T-cell (primary cell): ENCODE data around the gene ARHGAP28. TPM values are rescaled to one million over a fixed set of nuclear protein-coding genes. Genes with fewer than 3 reads are reported as not detected.

Experiments used
- ATAC-seq, 4 experiments: fragments of 200-7000 bp in 3 of 4; fragments of 150-1000 bp in 1 of 4; cut with Tn5 transposase; replicated peaks in 1 of 4; 1 replicate in 3 of 4; 2 replicates in 1 of 4; pipeline ENCODE4 v1.10.0; 2021; ENCODE audit warnings: moderate library complexity in 3 of 4, mild to moderate bottlenecking in 2 of 4, moderate number of reproducible peaks in 1 of 4
- CTCF ChIA-PET, 2 donors: fragments of 300-600 bp; sonication (Branson Sonifier 250); formaldehyde crosslinking; loops; one replicate each; lab custom pipeline; 2022; ENCODE audit warnings: antibody characterized with exemption in 2 of 2; lab: Charles Lee
- POLR2A ChIA-PET, 2 donors: fragments of 300-600 bp; sonication (Branson Sonifier 250); formaldehyde crosslinking; loops; one replicate each; lab custom pipeline; 2022; ENCODE audit warnings: antibody characterized with exemption in 2 of 2; lab: Charles Lee
- DNase-seq, 35 experiments: peaks; one replicate each; pipeline versions ENCODE4 v3.0.0 to v3.0.0-alpha.2; 2013 to 2023
- H3K27ac ChIP-seq: one replicate; pipeline ENCODE4 v1.5.1; 2013; ENCODE audit warnings: low read length
- H3K27me3 ChIP-seq, 2 experiments: replicated peaks in 1 of 2; 1 replicate in 1 of 2; 2 replicates in 1 of 2; pipeline versions ENCODE4 v1.6.1 to v1.7.0; 2013; ENCODE audit warnings: low read length in 1 of 2, mixed read lengths in 1 of 2; ENCODE audit not compliant: control insufficient read depth in 2 of 2, insufficient read depth in 2 of 2; ENCODE audit errors: extremely low read depth in 1 of 2
- H3K36me3 ChIP-seq, 2 donors: 1 replicate in 1 of 2; 2 replicates in 1 of 2; pipeline versions ENCODE4 v1.6.1 to v1.7.0; 2013; ENCODE audit warnings: low read length in 1 of 2; ENCODE audit not compliant: control insufficient read depth in 2 of 2, insufficient read depth in 1 of 2; ENCODE audit errors: extremely low read depth in 1 of 2
- H3K4me1 ChIP-seq, 2 experiments: 1 replicate in 1 of 2; 2 replicates in 1 of 2; pipeline versions ENCODE4 v1.6.1 to v1.7.0; 2013; ENCODE audit warnings: low read length in 2 of 2, mixed read lengths in 1 of 2; ENCODE audit not compliant: insufficient read depth in 2 of 2, control insufficient read depth in 1 of 2; ENCODE audit errors: extremely low read depth in 1 of 2
- H3K4me3 ChIP-seq, 2 donors: 1 replicate in 1 of 2; 2 replicates in 1 of 2; pipeline versions ENCODE4 v1.5.1 to v1.7.0; 2013; ENCODE audit warnings: mild to moderate bottlenecking in 2 of 2, low read length in 1 of 2, moderate library complexity in 1 of 2; ENCODE audit not compliant: control insufficient read depth in 1 of 2; ENCODE audit errors: extremely low read depth in 1 of 2
- H3K9me3 ChIP-seq: 2 replicates; pipeline ENCODE4 v1.7.0; 2013
- H3K27ac Mint-ChIP-seq, 2 donors: one replicate each; pipeline ENCODE4 v1.8.0; 2020 to 2021; ENCODE audit warnings: mild to moderate bottlenecking in 2 of 2, mixed read lengths in 2 of 2
- H3K27me3 Mint-ChIP-seq, 2 donors: one replicate each; pipeline ENCODE4 v1.8.0; 2021 to 2022; ENCODE audit warnings: mixed read lengths in 2 of 2
- H3K36me3 Mint-ChIP-seq: one replicate; pipeline ENCODE4 v1.8.0; 2021; ENCODE audit warnings: mixed read lengths
- H3K4me1 Mint-ChIP-seq, 3 donors: one replicate each; pipeline ENCODE4 v1.8.0; 2020 to 2022; ENCODE audit warnings: mixed read lengths in 3 of 3, mild to moderate bottlenecking in 1 of 3
- H3K4me3 Mint-ChIP-seq, 3 donors: one replicate each; pipeline ENCODE4 v1.8.0; 2020 to 2022; ENCODE audit warnings: mild to moderate bottlenecking in 3 of 3, mixed read lengths in 3 of 3, moderate library complexity in 3 of 3
- H3K9me3 Mint-ChIP-seq, 3 donors: one replicate each; pipeline ENCODE4 v1.8.0; 2020 to 2022; ENCODE audit warnings: mixed read lengths in 3 of 3
- WGBS: methylation state at CpG from one replicate; pipeline ENCODE4 v1.1.5; 2013; ENCODE audit warnings: missing lambda C conversion rate; ENCODE audit not compliant: insufficient coverage; 5-methylcytosine and 5-hydroxymethylcytosine counted together
- total RNA-seq, 35 experiments: library from RNA in 6 of 35; stranded (reverse) in 6 of 35; fragments of 120-200 nt in 1 of 35; gene quantifications; one replicate each; pipeline versions ENCODE4 v1.2.1 to v1.2.4 and lab custom pipeline; 2013 to 2026

The ARHGAP28 gene
- total RNA-seq, 5 donors from 2014 or later (not counting 1 experiment from before 2014, with no cell fraction given) = 0.29 TPM; not detected in 4

DNA sequence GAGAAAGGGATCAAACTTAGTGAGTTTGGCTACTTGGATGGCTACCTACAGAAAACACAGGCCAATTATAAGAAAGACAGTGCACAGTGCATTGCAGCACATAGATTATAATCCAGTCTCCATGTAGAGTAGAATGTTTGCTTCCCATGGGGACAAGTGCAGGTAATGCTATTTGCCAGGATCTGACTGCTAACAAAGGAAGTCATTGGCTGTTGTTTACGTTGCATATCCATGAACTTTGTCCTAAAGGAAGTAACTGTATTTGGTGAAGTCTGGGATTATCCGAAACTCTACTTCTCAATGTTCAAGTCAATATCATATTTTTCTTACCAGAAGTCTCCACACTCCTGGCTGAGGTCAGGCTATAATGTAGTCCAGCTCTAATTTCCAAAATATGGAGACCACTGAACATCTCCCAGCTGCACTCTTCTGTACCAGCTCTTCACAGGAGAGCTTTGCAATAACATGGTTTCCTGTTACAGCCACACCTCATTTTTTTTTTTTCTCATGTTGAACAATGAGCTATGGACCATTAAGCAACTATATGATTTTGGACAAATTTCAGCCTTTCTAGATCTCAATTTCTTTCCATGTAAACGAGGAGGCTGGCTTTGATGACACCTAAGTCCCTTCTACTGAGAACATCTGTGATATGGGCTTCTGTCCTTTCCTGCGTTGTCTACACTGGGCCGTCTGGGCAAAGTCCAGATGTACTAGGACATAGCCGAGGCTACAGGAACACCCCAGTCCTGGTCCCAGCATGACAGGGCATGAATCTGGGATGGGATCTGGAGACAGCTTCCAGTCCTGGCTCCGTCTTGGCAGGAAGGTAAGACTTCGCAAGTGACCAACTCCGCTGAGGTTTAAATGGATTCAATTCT lies 233.3 kb downstream of the ARHGAP28 start:
- CTCF ChIA-PET = interaction anchor here in 1 of 2 donors (0.7 kb wide), 1 partner anchor 15 kb away, joined by 3 read pairs; no protein-coding TSS in a partner anchor
- no peak for DNase-seq
- Mint-ChIP-seq H3K27me3 (no peaks in the 10 kb centered on the region), H3K4me3 (no peak overlapping the region), H3K9me3 (peaks cover 0 to 13% (median 7%) of the 10 kb centered on the region in 3 donors), H3K36me3 (no peaks in the 10 kb centered on the region), H3K27ac (no peak overlapping the region), H3K4me1 (no peaks in the 10 kb centered on the region)
- H3K27ac ChIP-seq = no peak overlapping the region
- no peaks in the 10 kb centered on the region for H3K4me1 ChIP-seq
- 81% methylated on average over 7 of the region's 9 CpGs for WGBS
- no peak for ATAC-seq
- H3K36me3 ChIP-seq = no peaks in the 10 kb centered on the region
- POLR2A ChIA-PET = no interaction called here
- H3K4me3 ChIP-seq = no peak overlapping the region
- no peaks in the 10 kb centered on the region for H3K9me3 ChIP-seq
- H3K27me3 ChIP-seq = no peaks in the 10 kb centered on the region

DNA sequence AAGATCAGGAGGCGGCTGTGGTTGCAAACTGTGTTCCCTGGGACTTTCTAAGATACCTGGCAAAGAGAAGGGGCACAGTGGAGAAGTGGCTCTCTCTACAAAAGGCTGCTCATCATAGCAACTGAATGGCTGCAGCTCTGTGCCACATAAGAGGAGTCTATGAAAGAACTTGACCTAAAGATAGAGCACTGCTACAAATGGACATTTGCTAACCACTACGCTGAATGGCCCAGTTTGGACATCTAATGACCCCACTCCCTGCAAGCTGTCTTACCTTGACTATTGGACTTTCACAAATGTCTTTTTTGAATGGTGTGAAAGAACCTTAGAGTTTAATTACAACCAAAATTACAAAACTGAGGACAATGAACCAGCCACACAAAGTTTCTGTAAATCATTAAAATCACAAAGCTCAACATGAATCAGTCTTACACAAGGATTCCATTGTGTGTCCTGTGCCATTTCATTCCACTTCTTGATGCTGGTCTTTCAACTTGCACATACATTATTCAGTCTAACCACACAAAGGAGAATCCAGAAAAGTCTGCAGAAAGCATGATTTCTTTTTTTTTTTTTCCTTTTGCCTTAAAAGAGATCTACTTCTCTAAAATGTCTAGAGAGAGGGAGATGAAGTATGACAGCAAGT lies 234.1 kb downstream of the ARHGAP28 start:
- Mint-ChIP-seq H3K9me3 (peaks cover 0 to 13% (median 7%) of the 10 kb centered on the region in 3 donors), H3K27me3 (no peaks in the 10 kb centered on the region), H3K36me3 (no peaks in the 10 kb centered on the region), H3K4me3 (no peak overlapping the region), H3K4me1 (no peaks in the 10 kb centered on the region), H3K27ac (no peak overlapping the region)
- DNase-seq (no peak), ATAC-seq (no peak)
- Histone ChIP-seq H3K27ac (no peak overlapping the region), H3K36me3 (no peaks in the 10 kb centered on the region), H3K4me3 (no peak overlapping the region), H3K9me3 (no peaks in the 10 kb centered on the region), H3K27me3 (no peaks in the 10 kb centered on the region), H3K4me1 (no peaks in the 10 kb centered on the region)
- POLR2A ChIA-PET = no interaction called here
- WGBS = 80% methylated on average over 1 of the region's 2 CpGs
- CTCF ChIA-PET = interaction anchor here in 1 of 2 donors (0.7 kb wide), 1 partner anchor 14 kb away, joined by 3 read pairs; no protein-coding TSS in a partner anchor
